Mesenteric fat pad (tissue), 1 donor: Measurements from ENCODE around the gene ADAMTS12. TPM values are rescaled to one million over a fixed set of nuclear protein-coding genes. Genes with fewer than 3 reads are reported as not detected.

Source experiments
- DNase-seq: peaks from one replicate; pipeline ENCODE4 v3.0.0-alpha.2; 2020; ENCODE audit warnings: low spot score
- long read RNA-seq: library from polyadenylated mRNA; unstranded; transcript quantifications from one replicate; pipeline ENCODE4 v2.0.0, GENCODE V29; 2020
- total RNA-seq: library from RNA; stranded (reverse); fragmentation: NEBNext Ultra II Directional; extraction: Animal tissue kit (Norgen Biotek cat#: 25700); gene quantifications from one replicate; pipeline ENCODE4 v1.2.1, GENCODE V29; 2021
- donor health status: DM: yes; HTN: yes; CAD: no.

The ADAMTS12 gene, protein sequence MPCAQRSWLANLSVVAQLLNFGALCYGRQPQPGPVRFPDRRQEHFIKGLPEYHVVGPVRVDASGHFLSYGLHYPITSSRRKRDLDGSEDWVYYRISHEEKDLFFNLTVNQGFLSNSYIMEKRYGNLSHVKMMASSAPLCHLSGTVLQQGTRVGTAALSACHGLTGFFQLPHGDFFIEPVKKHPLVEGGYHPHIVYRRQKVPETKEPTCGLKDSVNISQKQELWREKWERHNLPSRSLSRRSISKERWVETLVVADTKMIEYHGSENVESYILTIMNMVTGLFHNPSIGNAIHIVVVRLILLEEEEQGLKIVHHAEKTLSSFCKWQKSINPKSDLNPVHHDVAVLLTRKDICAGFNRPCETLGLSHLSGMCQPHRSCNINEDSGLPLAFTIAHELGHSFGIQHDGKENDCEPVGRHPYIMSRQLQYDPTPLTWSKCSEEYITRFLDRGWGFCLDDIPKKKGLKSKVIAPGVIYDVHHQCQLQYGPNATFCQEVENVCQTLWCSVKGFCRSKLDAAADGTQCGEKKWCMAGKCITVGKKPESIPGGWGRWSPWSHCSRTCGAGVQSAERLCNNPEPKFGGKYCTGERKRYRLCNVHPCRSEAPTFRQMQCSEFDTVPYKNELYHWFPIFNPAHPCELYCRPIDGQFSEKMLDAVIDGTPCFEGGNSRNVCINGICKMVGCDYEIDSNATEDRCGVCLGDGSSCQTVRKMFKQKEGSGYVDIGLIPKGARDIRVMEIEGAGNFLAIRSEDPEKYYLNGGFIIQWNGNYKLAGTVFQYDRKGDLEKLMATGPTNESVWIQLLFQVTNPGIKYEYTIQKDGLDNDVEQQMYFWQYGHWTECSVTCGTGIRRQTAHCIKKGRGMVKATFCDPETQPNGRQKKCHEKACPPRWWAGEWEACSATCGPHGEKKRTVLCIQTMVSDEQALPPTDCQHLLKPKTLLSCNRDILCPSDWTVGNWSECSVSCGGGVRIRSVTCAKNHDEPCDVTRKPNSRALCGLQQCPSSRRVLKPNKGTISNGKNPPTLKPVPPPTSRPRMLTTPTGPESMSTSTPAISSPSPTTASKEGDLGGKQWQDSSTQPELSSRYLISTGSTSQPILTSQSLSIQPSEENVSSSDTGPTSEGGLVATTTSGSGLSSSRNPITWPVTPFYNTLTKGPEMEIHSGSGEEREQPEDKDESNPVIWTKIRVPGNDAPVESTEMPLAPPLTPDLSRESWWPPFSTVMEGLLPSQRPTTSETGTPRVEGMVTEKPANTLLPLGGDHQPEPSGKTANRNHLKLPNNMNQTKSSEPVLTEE (N-terminal part only)
- total RNA-seq: 41.2 TPM
- long read RNA-seq, transcript ADAMTS12-206 (3 exons, 1,003 nt): major isoform, 14 of 39 reads
- long read RNA-seq, partial matches to known transcripts: 8 of 39 reads
- long read RNA-seq, other reads (novel, unspliced or antisense): 17 of 39 reads

DNA sequence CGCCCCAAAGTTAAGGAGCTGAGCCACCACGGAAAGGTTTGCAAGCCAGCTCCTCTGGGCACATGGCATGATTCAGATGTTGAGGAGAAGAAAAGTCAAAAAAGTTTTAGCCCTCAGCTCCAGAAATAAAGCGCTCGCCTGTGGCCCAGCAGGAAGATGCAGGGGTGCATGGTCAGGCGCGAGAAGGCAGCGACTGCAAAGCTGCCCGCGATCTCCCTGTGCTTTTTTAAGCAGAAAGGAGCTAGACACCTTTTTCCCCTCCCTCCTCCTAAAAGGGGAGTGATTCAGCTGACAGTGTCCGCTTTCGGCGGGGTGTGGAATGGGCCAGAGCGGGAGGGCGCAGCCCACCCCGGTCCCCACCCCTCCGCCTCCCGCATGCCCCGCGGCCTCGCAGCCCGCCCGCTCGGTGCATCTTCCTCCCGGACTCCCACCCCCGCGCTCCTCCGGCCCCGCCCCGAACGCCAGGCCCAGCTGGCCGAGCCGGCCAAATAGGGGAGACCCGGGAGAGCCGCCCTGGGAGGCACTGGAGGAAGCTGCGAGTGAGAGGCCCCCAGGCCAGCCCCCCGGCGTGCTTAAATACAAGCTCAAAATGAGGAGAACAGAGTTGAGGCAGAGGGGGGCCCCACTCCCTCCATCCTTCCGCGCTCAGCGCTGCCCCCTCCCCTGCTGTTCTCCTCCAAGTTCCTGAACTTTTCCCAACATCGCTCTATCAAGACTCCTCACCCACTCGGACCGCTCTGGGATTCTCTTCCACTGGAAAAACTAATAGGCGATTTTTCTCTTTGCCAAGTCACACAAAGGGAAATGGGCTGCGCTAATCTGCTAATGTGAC is at the start of gene ADAMTS12:
Gene ADAMTS12, minus strand, starts transcription at position 203 of the 832 bp plus-strand sequence. Its CDS starts 134 bp downstream, at position 69.
- no peak for DNase-seq

DNA sequence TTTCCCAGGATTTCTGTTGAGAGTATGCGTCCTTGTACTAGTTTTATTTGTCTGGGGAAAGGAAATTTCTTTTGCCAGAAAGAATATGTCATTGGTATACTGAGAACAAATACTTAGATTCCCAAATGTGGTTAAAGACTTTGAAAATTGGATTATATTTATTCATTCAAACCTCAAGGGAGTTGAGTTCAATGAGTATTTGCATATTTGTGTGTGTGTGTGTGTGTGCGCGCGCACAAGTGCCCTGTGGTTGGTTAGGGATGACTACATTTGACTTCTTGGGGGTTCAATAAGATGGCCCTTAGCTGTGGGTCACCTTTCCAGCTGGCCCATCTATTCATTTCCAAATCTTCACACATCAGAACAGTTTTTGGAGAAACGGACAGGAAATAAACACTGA is 49.3 kb upstream of the ADAMTS12 start:
- no peak for DNase-seq

DNA sequence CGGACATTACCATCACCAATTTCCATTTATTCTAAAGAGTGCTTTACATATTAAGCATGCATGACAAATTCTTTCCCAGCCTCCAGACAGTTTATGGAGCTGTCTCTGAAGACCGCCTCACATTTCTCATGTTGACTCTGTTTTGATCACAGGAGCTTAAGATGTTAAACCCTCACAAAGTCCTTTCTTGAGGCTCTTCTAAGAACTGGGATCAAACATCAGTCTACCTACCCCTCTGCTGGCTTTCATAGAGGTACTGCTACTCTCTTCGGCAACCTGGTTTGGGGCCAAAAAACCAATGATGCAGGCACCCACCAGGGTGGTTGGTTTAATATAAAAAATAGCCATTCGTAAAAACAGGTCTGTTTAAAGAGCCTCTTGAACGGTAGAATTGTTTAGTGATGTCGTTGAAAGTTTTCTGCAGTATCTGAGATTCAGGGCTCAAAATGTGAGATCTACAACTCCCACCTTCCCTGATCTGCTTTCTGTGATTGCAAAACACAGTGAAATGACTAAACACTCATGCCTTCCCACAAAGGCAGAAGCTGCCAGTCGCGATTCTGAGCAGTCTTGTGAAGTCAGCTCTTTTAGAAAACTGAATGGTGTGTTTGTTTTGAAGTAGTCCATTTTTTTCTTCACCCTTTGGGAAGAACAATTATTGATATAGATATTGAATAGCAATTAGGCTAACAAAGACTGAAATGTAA is 47.9 kb upstream of the ADAMTS12 start:
- no peak for DNase-seq

DNA sequence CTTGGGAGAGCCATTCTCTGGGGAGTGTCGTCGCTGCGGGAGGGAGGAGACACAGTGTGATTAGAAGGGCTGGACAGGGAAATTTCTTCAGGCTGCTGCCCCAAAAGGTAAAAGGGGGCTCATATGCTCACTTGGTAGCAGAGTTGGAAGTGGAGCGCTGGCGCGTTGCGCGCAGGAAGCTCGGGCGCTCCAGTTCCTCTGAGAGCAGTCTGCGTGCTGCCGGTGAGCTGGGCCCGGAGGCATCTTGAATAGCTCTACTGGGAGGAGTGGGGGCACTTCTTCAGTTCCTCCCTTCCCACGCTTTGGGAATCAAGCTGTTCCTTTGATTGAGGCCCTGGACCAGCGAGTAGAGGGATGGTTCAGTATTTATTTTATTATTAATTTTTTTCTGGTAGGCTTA is 47.1 kb upstream of the ADAMTS12 start:
- no peak for DNase-seq

DNA sequence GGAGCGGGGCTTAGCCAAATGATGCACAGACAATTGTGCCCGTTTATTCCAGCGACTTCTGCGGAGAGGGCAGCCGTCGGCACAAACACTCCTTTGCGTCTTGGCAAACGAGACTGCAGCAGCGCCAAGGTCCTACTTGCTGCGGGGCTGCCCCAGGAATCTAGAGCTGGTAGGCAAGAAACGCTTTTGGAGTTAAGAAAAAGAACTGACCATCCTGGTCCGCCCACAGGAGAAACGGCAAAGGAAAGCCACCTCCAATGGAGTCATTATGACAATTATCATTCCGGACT is 46.7 kb upstream of the ADAMTS12 start:
- no peak for DNase-seq

DNA sequence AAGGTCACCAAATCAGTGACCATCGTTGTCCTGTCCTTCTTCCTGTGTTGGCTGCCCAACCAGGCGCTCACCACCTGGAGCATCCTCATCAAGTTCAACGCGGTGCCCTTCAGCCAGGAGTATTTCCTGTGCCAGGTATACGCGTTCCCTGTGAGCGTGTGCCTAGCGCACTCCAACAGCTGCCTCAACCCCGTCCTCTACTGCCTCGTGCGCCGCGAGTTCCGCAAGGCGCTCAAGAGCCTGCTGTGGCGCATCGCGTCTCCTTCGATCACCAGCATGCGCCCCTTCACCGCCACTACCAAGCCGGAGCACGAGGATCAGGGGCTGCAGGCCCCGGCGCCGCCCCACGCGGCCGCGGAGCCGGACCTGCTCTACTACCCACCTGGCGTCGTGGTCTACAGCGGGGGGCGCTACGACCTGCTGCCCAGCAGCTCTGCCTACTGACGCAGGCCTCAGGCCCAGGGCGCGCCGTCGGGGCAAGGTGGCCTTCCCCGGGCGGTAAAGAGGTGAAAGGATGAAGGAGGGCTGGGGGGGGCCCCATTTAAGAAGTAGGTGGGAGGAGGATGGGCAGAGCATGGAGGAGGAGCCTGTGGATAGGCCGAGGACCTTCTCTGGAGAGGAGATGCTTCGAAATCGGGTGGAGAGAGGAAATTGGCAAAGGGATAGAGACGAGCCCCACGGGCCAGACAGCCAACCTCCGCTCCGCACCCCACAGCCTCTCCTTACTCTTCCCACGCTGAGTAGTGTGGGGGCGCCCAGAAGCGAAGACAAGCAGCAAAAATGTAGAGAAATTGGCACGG is 46.1 kb upstream of the ADAMTS12 start:
- no peak for DNase-seq

DNA sequence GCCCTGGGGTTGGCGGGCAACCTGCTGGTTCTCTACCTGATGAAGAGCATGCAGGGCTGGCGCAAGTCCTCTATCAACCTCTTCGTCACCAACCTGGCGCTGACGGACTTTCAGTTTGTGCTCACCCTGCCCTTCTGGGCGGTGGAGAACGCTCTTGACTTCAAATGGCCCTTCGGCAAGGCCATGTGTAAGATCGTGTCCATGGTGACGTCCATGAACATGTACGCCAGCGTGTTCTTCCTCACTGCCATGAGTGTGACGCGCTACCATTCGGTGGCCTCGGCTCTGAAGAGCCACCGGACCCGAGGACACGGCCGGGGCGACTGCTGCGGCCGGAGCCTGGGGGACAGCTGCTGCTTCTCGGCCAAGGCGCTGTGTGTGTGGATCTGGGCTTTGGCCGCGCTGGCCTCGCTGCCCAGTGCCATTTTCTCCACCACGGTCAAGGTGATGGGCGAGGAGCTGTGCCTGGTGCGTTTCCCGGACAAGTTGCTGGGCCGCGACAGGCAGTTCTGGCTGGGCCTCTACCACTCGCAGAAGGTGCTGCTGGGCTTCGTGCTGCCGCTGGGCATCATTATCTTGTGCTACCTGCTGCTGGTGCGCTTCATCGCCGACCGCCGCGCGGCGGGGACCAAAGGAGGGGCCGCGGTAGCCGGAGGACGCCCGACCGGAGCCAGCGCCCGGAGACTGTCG is 45.4 kb upstream of the ADAMTS12 start:
- DNase-seq: no peak

DNA sequence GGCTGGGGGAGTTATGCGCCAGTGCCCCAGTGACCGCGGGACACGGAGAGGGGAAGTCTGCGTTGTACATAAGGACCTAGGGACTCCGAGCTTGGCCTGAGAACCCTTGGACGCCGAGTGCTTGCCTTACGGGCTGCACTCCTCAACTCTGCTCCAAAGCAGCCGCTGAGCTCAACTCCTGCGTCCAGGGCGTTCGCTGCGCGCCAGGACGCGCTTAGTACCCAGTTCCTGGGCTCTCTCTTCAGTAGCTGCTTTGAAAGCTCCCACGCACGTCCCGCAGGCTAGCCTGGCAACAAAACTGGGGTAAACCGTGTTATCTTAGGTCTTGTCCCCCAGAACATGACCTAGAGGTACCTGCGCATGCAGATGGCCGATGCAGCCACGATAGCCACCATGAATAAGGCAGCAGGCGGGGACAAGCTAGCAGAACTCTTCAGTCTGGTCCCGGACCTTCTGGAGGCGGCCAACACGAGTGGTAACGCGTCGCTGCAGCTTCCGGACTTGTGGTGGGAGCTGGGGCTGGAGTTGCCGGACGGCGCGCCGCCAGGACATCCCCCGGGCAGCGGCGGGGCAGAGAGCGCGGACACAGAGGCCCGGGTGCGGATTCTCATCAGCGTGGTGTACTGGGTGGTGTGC is 44.7 kb upstream of the ADAMTS12 start, which contains the start of gene RXFP3:
Gene RXFP3, plus strand, starts transcription at position 6 of the 636 bp plus-strand sequence. Its CDS starts 355 bp downstream, at position 361.
- no peak for DNase-seq

DNA sequence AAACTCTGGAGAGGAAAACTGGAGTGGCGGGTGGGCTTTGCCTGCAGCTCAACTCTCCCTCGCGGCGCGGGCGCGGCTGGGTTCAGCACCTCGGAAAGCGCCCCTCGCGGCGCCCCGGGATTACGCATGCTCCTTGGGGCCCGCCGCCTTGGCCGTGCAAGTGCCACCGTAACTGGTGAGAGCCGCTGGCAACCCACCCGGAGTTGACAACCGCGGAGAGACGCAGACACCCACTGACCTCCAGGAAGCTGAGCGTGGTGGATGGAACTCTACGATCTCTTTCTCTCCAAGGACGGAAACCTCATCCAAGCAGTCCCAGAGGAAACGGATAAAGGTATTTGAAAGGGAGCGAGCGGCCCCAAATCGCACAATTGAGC is 44.2 kb upstream of the ADAMTS12 start:
- DNase-seq: no peak

DNA sequence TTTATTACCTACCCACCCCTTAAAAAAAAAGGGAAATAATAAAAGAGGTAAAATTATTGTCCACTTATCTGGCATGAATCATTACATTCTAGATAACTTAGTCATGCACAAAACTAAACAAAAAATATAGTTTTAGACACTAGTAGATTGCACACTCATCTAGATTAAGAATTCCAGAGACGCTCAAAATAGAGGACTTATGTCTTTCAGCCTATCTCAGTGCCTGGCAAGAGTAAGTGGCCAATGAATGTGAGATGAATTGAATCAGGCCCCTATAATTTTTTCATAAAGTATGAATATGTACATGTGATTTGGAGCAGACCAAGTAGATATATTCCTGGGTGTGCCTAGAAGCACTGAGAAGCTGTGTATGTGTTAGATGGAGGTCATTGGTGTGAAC is 42.4 kb upstream of the ADAMTS12 start:
- DNase-seq: no peak

DNA sequence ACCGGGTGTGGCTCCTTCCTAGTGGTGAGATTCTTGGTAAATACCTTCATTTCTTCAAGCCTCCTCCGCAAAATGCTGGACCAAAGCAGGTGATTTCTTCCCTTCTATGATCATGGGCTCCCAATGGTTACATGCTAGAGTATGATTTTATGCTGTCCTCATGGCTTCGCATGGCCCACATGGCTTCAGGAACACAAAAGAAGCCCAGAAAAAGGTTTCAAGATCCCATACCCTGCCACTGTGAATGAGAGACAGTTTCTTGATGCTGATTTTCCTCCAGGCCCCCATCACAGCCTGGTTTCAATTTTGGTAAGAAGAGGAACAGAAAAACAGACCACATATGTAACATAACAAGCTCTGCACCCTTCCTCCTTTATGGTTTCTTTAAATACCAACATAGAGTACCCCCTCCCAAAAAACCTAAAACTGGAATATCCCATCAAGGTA is 42.0 kb upstream of the ADAMTS12 start:
- no peak for DNase-seq

DNA sequence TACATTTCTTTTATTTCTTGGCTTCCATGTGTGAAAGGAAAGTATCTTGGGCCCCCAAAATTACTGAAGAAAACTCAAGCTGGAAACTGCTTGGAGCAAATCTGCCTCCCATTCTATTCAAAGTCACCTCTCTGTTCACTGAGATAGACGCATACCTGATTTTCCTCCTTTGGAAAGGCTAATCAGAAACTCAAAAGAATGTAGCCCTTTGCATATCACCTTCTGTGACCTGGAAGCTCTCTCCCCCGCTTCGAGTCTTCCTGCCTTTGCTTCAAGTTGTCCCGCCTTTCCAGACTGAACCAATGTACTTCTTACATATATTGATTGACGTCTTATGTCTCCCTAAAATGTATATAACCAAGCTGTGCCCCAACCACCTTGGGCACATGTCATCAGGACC is 39.3 kb upstream of the ADAMTS12 start:
- DNase-seq: no peak

DNA sequence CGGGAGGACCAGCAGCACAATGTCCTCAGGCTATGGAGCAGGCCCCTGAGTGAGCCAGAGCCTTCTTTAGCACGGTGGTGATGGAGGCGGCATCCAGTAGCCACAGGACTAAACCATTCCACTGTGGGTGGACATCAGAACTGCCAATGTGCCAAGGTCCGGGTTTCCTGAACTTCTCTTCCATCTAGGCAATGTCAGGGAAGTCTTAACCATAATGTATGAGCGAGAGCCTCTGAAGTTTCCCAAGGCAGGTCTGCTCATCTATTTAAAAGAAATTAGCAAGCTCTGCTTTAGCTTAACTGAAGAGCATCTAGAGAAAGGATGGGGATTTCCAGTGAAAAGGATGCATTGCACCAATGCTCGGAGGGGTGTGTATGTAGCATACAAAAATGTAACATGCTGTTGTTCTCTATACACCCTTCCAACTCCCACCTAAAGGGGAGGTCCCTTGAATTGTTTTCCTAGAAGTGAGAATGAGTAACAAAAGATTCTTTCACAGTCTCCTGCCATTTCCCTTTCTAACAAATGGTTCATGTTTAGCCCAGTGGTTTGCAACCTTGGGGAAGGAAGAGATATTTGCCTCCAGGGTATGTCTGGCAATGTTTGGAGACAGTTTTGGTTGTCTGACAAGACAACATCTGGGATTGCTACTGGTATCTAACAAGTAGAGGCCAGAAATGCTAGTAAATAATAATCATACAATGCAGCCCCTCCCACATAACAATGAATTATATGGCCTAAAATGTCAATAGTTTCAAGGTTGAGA is 38.3 kb upstream of the ADAMTS12 start:
- DNase-seq: no peak

DNA sequence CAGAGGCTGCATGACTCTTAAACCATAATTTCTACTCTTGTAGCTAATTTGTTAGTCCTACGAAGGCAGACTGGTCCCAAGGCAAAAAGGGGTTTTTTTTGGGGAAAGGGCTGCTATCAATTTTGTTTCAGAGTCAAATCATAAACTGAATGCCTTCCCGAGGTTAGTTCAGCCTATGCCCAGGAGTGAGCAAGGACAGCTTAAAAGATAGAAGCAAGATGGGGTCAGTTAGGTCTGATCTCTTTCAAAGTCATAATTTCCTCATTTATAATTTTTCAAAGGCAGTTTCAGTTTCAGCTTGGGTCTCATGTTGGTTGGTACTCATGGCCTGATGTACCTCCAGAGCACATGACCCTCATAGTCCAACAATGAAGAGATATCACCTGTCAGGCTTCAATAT is 36.5 kb upstream of the ADAMTS12 start:
- no peak for DNase-seq

DNA sequence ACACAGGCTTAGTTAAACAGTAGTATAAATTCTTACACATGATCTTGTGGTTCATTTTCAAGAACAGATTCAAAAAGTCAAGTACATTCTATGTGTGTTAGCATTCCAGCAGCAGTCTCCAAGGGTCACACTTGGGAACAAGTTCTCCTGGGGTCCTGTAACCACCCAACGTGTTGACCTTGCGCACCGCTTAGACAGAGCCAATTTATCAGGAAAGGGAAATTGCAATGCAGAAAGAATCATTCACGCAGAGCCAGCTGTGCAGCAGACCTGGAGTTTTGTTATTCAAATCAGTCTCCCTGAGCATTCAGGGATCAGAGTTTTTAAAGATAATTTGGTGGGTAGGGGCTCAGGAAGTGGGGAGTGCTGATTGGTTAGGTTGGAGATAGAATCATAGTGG is 35.9 kb upstream of the ADAMTS12 start:
- no peak for DNase-seq

DNA sequence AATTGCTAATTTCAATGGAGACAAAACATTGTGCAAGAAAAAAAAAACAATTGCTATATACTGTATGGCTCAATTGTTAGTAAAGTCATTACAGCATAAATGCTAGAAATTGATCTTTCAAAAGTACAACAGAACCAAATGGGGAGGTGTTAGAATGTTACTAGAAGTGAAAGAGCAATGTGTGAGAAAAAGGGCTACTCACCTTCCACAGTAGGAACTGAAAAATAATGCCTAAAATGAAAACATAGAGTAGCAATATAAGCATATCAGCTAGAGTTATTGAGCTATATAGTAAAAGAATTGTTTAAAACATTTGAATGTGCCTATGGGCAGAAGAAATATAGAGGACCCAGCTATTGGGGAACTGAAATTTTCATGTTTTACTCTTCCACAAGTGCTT is 33.5 kb upstream of the ADAMTS12 start:
- no peak for DNase-seq

DNA sequence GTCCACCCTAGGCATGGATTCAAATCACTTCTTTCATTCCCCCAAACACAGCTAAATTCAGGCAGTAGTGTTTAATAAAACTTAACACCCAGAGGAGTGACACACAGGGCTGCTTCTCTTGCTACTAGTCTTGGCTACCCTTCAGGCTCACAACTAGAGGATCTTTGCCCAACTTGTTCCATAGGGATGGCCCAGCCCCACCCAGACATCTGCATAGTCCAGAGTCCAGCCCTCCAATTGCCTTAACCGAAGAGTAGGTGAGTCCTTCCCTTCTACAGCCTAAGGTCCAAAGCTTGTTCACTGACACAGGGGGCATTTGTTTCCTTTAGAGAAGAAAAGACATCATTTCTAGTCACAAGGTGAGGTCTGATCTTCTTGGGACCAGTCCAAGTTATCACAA is 29.2 kb upstream of the ADAMTS12 start:
- no peak for DNase-seq
